SU-DHL-6 (cell line): ENCODE data around the gene VAC14.

Experiments
- H2AFZ ChIP-seq: fragments of 200-600 bp; sonication (generic); 2 replicates; pipeline ENCODE4 v1.6.1; 2014; ENCODE audit warnings: low read depth, mild to moderate bottlenecking, moderate library complexity, mixed read lengths, antibody characterized with exemption, low read length; ENCODE audit not compliant: severe bottlenecking
- H3F3A ChIP-seq: fragments of 200-600 bp; shearing (Covaris generic); 2 replicates; pipeline ENCODE4 v1.6.0; 2016; ENCODE audit warnings: antibody characterized with exemption, mild to moderate bottlenecking; ENCODE audit not compliant: insufficient read depth
- H3K27ac ChIP-seq: fragments of 200-600 bp; sonication (generic); 2 replicates; pipeline ENCODE4 v1.5.1; 2016; ENCODE audit warnings: low read depth, mild to moderate bottlenecking, low read length, moderate library complexity, mixed read lengths
- H3K27me3 ChIP-seq: fragments of 200-600 bp; sonication (generic), shearing (Covaris generic); 2 replicates; pipeline ENCODE4 v1.6.0; 2014; ENCODE audit warnings: mild to moderate bottlenecking, low read length
- H3K36me3 ChIP-seq: fragments of 200-600 bp; sonication (generic); 2 replicates; pipeline ENCODE4 v1.6.1; 2014; ENCODE audit warnings: mild to moderate bottlenecking, low read length, mixed read lengths
- H3K4me2 ChIP-seq: fragments of 300-600, 200-600 bp; shearing (Covaris generic), sonication (generic); 2 replicates; pipeline ENCODE4 v1.6.0; 2014; ENCODE audit warnings: low read length, low read depth, mild to moderate bottlenecking; ENCODE audit not compliant: poor library complexity, severe bottlenecking
- H3K4me3 ChIP-seq: fragments of 200-600 bp; sonication (generic); 2 replicates; pipeline ENCODE4 v1.5.1; 2014; ENCODE audit warnings: antibody characterized with exemption, low read length, mild to moderate bottlenecking, mixed read lengths; ENCODE audit not compliant: insufficient read depth, poor library complexity, severe bottlenecking
- H3K79me2 ChIP-seq: fragments of 200-600 bp; sonication (generic); 2 replicates; pipeline ENCODE4 v1.6.1; 2014; ENCODE audit warnings: mild to moderate bottlenecking, low read length, moderate library complexity; ENCODE audit not compliant: insufficient read depth
- H3K9ac ChIP-seq: fragments of 200-600 bp; sonication (generic); 2 replicates; pipeline ENCODE4 v1.7.0; 2014; ENCODE audit warnings: mild to moderate bottlenecking, low read length
- H3K9me2 ChIP-seq: fragments of 200-600 bp; sonication (generic); replicated peaks from 2 replicates; pipeline ENCODE4 v1.6.1; 2014; ENCODE audit warnings: low read length; ENCODE audit not compliant: insufficient read depth
- H3K9me3 ChIP-seq: fragments of 200-600 bp; sonication (generic); 2 replicates; pipeline ENCODE4 v1.6.1; 2014; ENCODE audit warnings: low read length, mixed read lengths; ENCODE audit not compliant: insufficient read depth
- H4K20me1 ChIP-seq: fragments of 200-600 bp; sonication (generic); 2 replicates; pipeline ENCODE4 v1.6.1; 2014; ENCODE audit warnings: low read depth, mild to moderate bottlenecking, antibody characterized with exemption, low read length, moderate library complexity, mixed read lengths
- CTCF ChIP-seq: fragments of 200-600 bp; sonication (generic); IDR thresholded peaks from one replicate; pipeline ENCODE4 v1.5.1; 2017; ENCODE audit warnings: antibody characterized with exemption, mild to moderate bottlenecking, low read length, moderate library complexity; ENCODE audit not compliant: insufficient read depth, poor library complexity, severe bottlenecking
- EZH2phosphoT487 ChIP-seq: fragments of 200-600 bp; sonication (generic), shearing (Covaris generic); conservative IDR thresholded peaks from 2 replicates; pipeline ENCODE4 v1.6.1; 2018; ENCODE audit warnings: mild to moderate bottlenecking, antibody characterized with exemption, low read length, moderate library complexity, mixed read lengths

Gene VAC14

GRCh38 chr16:70720425-70721201 lies 80.3 kb downstream of the VAC14 start:
- H3K79me2 ChIP-seq: no peaks in the 10 kb centered on the region
- TF ChIP-seq CTCF: no peak
- no peak for TF ChIP-seq EZH2phosphoT487
- no peaks in the 10 kb centered on the region for H4K20me1 ChIP-seq

GRCh38 chr16:70717065-70717464 lies 83.9 kb downstream of the VAC14 start:
- Histone ChIP-seq H3K9me2 (no peaks in the 10 kb centered on the region), H3K9me3 (no peaks in the 10 kb centered on the region), H3K27me3 (no peaks in the 10 kb centered on the region), H3K79me2 (no peaks in the 10 kb centered on the region), H2AFZ (no peak overlapping the region), H3K9ac (no peak overlapping the region), H3F3A (no peaks in the 10 kb centered on the region), H3K4me3 (no peak overlapping the region), H3K4me2 (no peak overlapping the region), H3K36me3 (no peaks in the 10 kb centered on the region), H3K27ac (no peak overlapping the region), H4K20me1 (no peaks in the 10 kb centered on the region)
- TF ChIP-seq EZH2phosphoT487 (no peak), CTCF (no peak)

More at GRCh38 chr16:70720425-70721201, 80.3 kb downstream of the VAC14 start:
- Histone ChIP-seq H3K9me2 (no peaks in the 10 kb centered on the region), H3K4me3 (no peak overlapping the region), H3K4me2 (no peak overlapping the region), H3K27me3 (no peaks in the 10 kb centered on the region), H2AFZ (no peak overlapping the region), H3F3A (no peaks in the 10 kb centered on the region), H3K9ac (no peak overlapping the region), H3K27ac (no peak overlapping the region), H3K9me3 (no peaks in the 10 kb centered on the region), H3K36me3 (no peaks in the 10 kb centered on the region)

- Histone ChIP-seq H3F3A (no peaks in the 10 kb centered on the region), H3K36me3 (no peaks in the 10 kb centered on the region), H3K27me3 (no peaks in the 10 kb centered on the region), H2AFZ (no peak overlapping the region), H4K20me1 (no peaks in the 10 kb centered on the region), H3K4me3 (no peak overlapping the region), H3K79me2 (no peaks in the 10 kb centered on the region), H3K4me2 (no peak overlapping the region), H3K27ac (no peak overlapping the region), H3K9me2 (no peaks in the 10 kb centered on the region), H3K9ac (no peak overlapping the region), H3K9me3 (no peaks in the 10 kb centered on the region)
- TF ChIP-seq CTCF (no peak), EZH2phosphoT487 (no peak)
These were observed 85.0 kb downstream of the VAC14 start for GRCh38 chr16:70715860-70716357.
